NCI-H774 (cell line): ENCODE measurements around the gene RPL37A.

Source experiments
- DNase-seq: peaks from one replicate; lab custom pipeline; 2025; lab: John Stamatoyannopoulos, UW

The RPL37A gene

GRCh38 chr2:216490061-216490460, 8.6 kb upstream of the RPL37A start:
- DNase-seq: no peak

- no peak for DNase-seq
Measured at GRCh38 chr2:216491793-216492596, 6.6 kb upstream of the RPL37A start.

- DNase-seq: no peak
Measured at GRCh38 chr2:216492597-216493333, 5.9 kb upstream of the RPL37A start.

- no peak for DNase-seq
Measured at GRCh38 chr2:216493334-216493685, 5.3 kb upstream of the RPL37A start.

- no peak for DNase-seq
Measured at GRCh38 chr2:216495656-216496055, 3.0 kb upstream of the RPL37A start.

- DNase-seq: no peak
Measured at GRCh38 chr2:216497382-216498069, 1.1 kb upstream of the RPL37A start.

- no peak for DNase-seq
Measured at GRCh38 chr2:216498070-216498378, 620 bp upstream of the RPL37A start.

- DNase-seq: no peak
Measured at GRCh38 chr2:216499641-216500218, 1.1 kb downstream of the RPL37A start.

- no peak for DNase-seq
Measured at GRCh38 chr2:216500572-216500971, 1.9 kb downstream of the RPL37A start.

- no peak for DNase-seq
Measured at GRCh38 chr2:216501854-216502253, 3.2 kb downstream of the RPL37A start.

- no peak for DNase-seq
Measured at GRCh38 chr2:216502381-216503158, 3.9 kb downstream of the RPL37A start.

- no peak for DNase-seq
Measured at GRCh38 chr2:216503159-216503629, 4.5 kb downstream of the RPL37A start.

- no peak for DNase-seq
Measured at GRCh38 chr2:216503697-216504375, 5.2 kb downstream of the RPL37A start.

GRCh38 chr2:216504376-216504762, 5.7 kb downstream of the RPL37A start:
- no peak for DNase-seq

- no peak for DNase-seq
Measured at GRCh38 chr2:216505133-216506106, 6.8 kb downstream of the RPL37A start.

GRCh38 chr2:216507220-216508160, 8.8 kb downstream of the RPL37A start:
- DNase-seq: no peak

- no peak for DNase-seq
Measured at GRCh38 chr2:216508229-216508628, 9.6 kb downstream of the RPL37A start.

GRCh38 chr2:216516730-216517350, 18.2 kb downstream of the RPL37A start:
- DNase-seq: peak; percentile 10
